IMR-90 (cell line): ENCODE data around the gene NAB2. TPM values are rescaled to one million over a fixed set of nuclear protein-coding genes. Genes with fewer than 3 reads are reported as not detected.

ENCODE experiments used
- ATAC-seq: fragments of 200-7000 bp; cut with Tn5 transposase; 2 replicates; pipeline ENCODE4 v1.9.1; 2020; ENCODE audit warnings: low read depth, mild to moderate bottlenecking, moderate library complexity
- BruUV-seq: library from RNA; stranded (reverse); fragments of 400-500 nt; replicated peaks from 2 replicates; lab custom pipeline; 2021; lab: Mats Ljungman, UMichigan
- CTCF ChIA-PET: fragments of 300-600 bp; formaldehyde crosslinking; extraction: SDS; loops from one replicate; lab custom pipeline; 2021; ENCODE audit warnings: antibody characterized with exemption; lab: Yijun Ruan, JAX
- POLR2A ChIA-PET: fragments of 300-600 bp; sonication (Branson Sonifier 250); formaldehyde crosslinking; loops from one replicate; lab custom pipeline; 2022; ENCODE audit warnings: antibody characterized with exemption; ENCODE audit not compliant: unreplicated experiment; lab: Charles Lee
- DNase-seq: peaks from one replicate; pipeline ENCODE4 v3.0.0; 2013
- H2AFZ ChIP-seq: replicated peaks from 2 replicates; pipeline ENCODE3; 2013; ENCODE audit warnings: low read length, mild to moderate bottlenecking; ENCODE audit not compliant: poor library complexity
- H2AK5ac ChIP-seq: 2 replicates; pipeline ENCODE4 v1.6.1; 2013; ENCODE audit warnings: low read depth, low read length, inconsistent platforms
- H2AK9ac ChIP-seq: replicated peaks from 2 replicates; pipeline ENCODE3; 2013; ENCODE audit warnings: mild to moderate bottlenecking, low read depth, low read length, moderate library complexity; ENCODE audit not compliant: poor library complexity
- H2BK120ac ChIP-seq: 2 replicates; pipeline ENCODE4 v1.6.1; 2013; ENCODE audit warnings: low read depth, low read length, inconsistent platforms
- H2BK15ac ChIP-seq: 3 replicates; pipeline ENCODE4 v1.6.1; 2013; ENCODE audit warnings: low read depth, low read length, inconsistent platforms
- H2BK20ac ChIP-seq: 2 replicates; pipeline ENCODE4 v1.6.1; 2013; ENCODE audit warnings: low read depth, mild to moderate bottlenecking, inconsistent platforms, low read length, moderate library complexity
- H2BK5ac ChIP-seq: 2 replicates; pipeline ENCODE4 v1.6.1; 2013; ENCODE audit warnings: mild to moderate bottlenecking, low read depth, low read length, inconsistent platforms; ENCODE audit not compliant: poor library complexity, severe bottlenecking
- H3K14ac ChIP-seq: replicated peaks from 2 replicates; pipeline ENCODE4 v1.6.1; 2013; ENCODE audit warnings: low read depth, low read length, inconsistent platforms
- H3K18ac ChIP-seq: 2 replicates; pipeline ENCODE4 v1.6.1; 2013; ENCODE audit warnings: low read depth, low read length, control low read depth
- H3K23ac ChIP-seq: 2 replicates; pipeline ENCODE4 v1.6.1; 2013; ENCODE audit warnings: low read depth, low read length, inconsistent platforms
- H3K27ac ChIP-seq: 2 replicates; pipeline ENCODE4 v1.5.1; 2013; ENCODE audit warnings: mild to moderate bottlenecking, control low read depth, low read length; ENCODE audit not compliant: insufficient read depth
- H3K27me3 ChIP-seq: 2 replicates; pipeline ENCODE4 v1.6.1; 2013; ENCODE audit warnings: low read length; ENCODE audit not compliant: control insufficient read depth, insufficient read depth
- H3K36me3 ChIP-seq: 2 replicates; pipeline ENCODE4 v1.6.1; 2013; ENCODE audit warnings: low read length, mixed read lengths; ENCODE audit not compliant: control insufficient read depth, insufficient read depth
- H3K4ac ChIP-seq: 2 replicates; pipeline ENCODE4 v1.6.1; 2013; ENCODE audit warnings: low read depth, low read length, inconsistent platforms
- H3K4me1 ChIP-seq: 2 replicates; pipeline ENCODE4 v1.6.1; 2013; ENCODE audit warnings: low read length, mixed read lengths; ENCODE audit not compliant: control insufficient read depth, insufficient read depth
- H3K4me2 ChIP-seq: 2 replicates; pipeline ENCODE4 v1.6.1; 2013; ENCODE audit warnings: low read depth, mild to moderate bottlenecking, control low read depth, low read length, moderate library complexity
- H3K4me3 ChIP-seq: 2 replicates; pipeline ENCODE4 v1.5.1; 2013; ENCODE audit warnings: low read depth, mild to moderate bottlenecking, control low read depth, low read length, moderate library complexity; ENCODE audit not compliant: insufficient read depth
- H3K56ac ChIP-seq: 2 replicates; pipeline ENCODE4 v1.6.1; 2013; ENCODE audit warnings: low read length, inconsistent platforms; ENCODE audit not compliant: insufficient read depth; ENCODE audit errors: extremely low read depth
- H3K79me1 ChIP-seq, 2 experiments: 2 replicates each; pipeline ENCODE4 v1.6.1; 2013; ENCODE audit warnings: low read length in 2 of 2, inconsistent platforms in 1 of 2, low read depth in 1 of 2
- H3K9ac ChIP-seq: 2 replicates; pipeline ENCODE4 v1.6.1; 2013; ENCODE audit warnings: low read depth, low read length, control low read depth
- H3K9me1 ChIP-seq: 2 replicates; pipeline ENCODE4 v1.6.1; 2013; ENCODE audit warnings: low read length, inconsistent platforms; ENCODE audit not compliant: insufficient read depth
- H3K9me3 ChIP-seq: 2 replicates; pipeline ENCODE4 v1.6.1; 2013; ENCODE audit warnings: low read length; ENCODE audit not compliant: control insufficient read depth, insufficient read depth
- H4K20me1 ChIP-seq: 2 replicates; pipeline ENCODE4 v1.6.1; 2013; ENCODE audit warnings: low read length, inconsistent platforms; ENCODE audit not compliant: insufficient read depth
- H4K5ac ChIP-seq: 2 replicates; pipeline ENCODE4 v1.6.1; 2013; ENCODE audit warnings: mild to moderate bottlenecking, low read depth, low read length, control low read depth
- H4K8ac ChIP-seq, 2 experiments: 2 replicates each; pipeline ENCODE4 v1.6.1; 2013; ENCODE audit warnings: low read depth in 2 of 2, low read length in 2 of 2, control low read depth in 1 of 2, inconsistent platforms in 1 of 2
- H4K91ac ChIP-seq: 2 replicates; pipeline ENCODE4 v1.6.1; 2013; ENCODE audit warnings: low read depth, low read length, inconsistent platforms; ENCODE audit not compliant: insufficient read depth
- CTCF ChIP-seq: conservative IDR thresholded peaks from 2 replicates; pipeline ENCODE4 v1.5.1; 2012; ENCODE audit warnings: mild to moderate bottlenecking, low read depth, low read length, improper control_type of control experiment
- FOS ChIP-seq: fragments of 150-350 bp; IDR thresholded peaks from 2 replicates; pipeline ENCODE4 v1.6.1; 2016; ENCODE audit warnings: low read depth, low read length
- MAFK ChIP-seq: IDR thresholded peaks from 2 replicates; pipeline ENCODE4 v1.6.1; 2012; ENCODE audit warnings: low read depth, low read length, improper control_type of control experiment
- MAZ ChIP-seq: IDR thresholded peaks from 2 replicates; pipeline ENCODE4 v1.6.1; 2012; ENCODE audit warnings: low read depth, mild to moderate bottlenecking, low read length, improper control_type of control experiment, moderate library complexity, borderline replicate concordance
- MXI1 ChIP-seq: IDR thresholded peaks from 2 replicates; pipeline ENCODE4 v1.6.1; 2012; ENCODE audit warnings: low read depth, mild to moderate bottlenecking, low read length, moderate library complexity, borderline replicate concordance
- NFE2L2 ChIP-seq: fragments of 150-350 bp; IDR thresholded peaks from 2 replicates; pipeline ENCODE4 v1.6.1; 2016; ENCODE audit warnings: low read depth, mild to moderate bottlenecking, low read length
- POLR2A ChIP-seq: IDR thresholded peaks from 2 replicates; pipeline ENCODE4 v1.6.1; 2012; ENCODE audit warnings: mild to moderate bottlenecking, low read depth, low read length
- RAD21 ChIP-seq: IDR thresholded peaks from 2 replicates; pipeline ENCODE4 v1.6.1; 2012; ENCODE audit warnings: low read length, improper control_type of control experiment
- RCOR1 ChIP-seq: IDR thresholded peaks from 2 replicates; pipeline ENCODE4 v1.6.1; 2012; ENCODE audit warnings: mild to moderate bottlenecking, low read length, improper control_type of control experiment; ENCODE audit not compliant: insufficient replicate concordance
- WGBS, 2 experiments: methylation state at CpG; one replicate each; pipeline versions ENCODE4 v1.1.5 to v1.1.7; 2013; ENCODE audit warnings: missing lambda C conversion rate in 2 of 2; ENCODE audit not compliant: insufficient read length in 1 of 2; ENCODE audit errors: extremely low coverage in 2 of 2; 5-methylcytosine and 5-hydroxymethylcytosine counted together
- dilution Hi-C: fragments of 300-500 bp; cut with HindIII; formaldehyde crosslinking; loops from one replicate; pipeline ENCODE4 v1.14.3; 2018; ENCODE audit warnings: low sequenced_read_pairs; ENCODE audit not compliant: unreplicated experiment
- in situ Hi-C: fragments of 300-500 bp; cut with MboI; formaldehyde crosslinking; loops from 3 replicates; pipeline ENCODE4 v1.14.3; 2019; ENCODE audit warnings: low sequenced_read_pairs, inconsistent platforms, mixed read lengths
- intact Hi-C: fragments of 100-400 bp; cut with micrococcal nuclease; formaldehyde crosslinking; loops from 2 replicates; pipeline ENCODE4 v1.10.0; 2022
- polyA plus RNA-seq, 3 experiments: library from polyadenylated mRNA; depleted of rRNA; stranded (reverse); fragments of >200 nt; gene quantifications; 2 replicates each; pipeline ENCODE4 v1.2.3, GENCODE V29; 2012; ENCODE audit warnings: low replicate concordance in 1 of 3
- total RNA-seq: library from RNA; depleted of rRNA; stranded (reverse); fragments of >200 nt; gene quantifications from 2 replicates; pipeline ENCODE4 v1.2.3, GENCODE V29; 2012
- TF ChIP-seq, protein P1 (sequence below): fragments of 150-350 bp; IDR thresholded peaks from 2 replicates; pipeline ENCODE4 v1.6.1; 2016; ENCODE audit warnings: low read depth, mild to moderate bottlenecking, low read length, moderate library complexity, borderline replicate concordance
- TF ChIP-seq, protein P2 (sequence below): fragments of 150-350 bp; IDR thresholded peaks from 2 replicates; pipeline ENCODE4 v1.6.1; 2017; ENCODE audit warnings: mild to moderate bottlenecking, antibody characterized with exemption, low read length, low read depth

The NAB2 gene
- total and polyA plus RNA-seq, 2 of the 4 experiments (the other 2 are of a cell fraction), result 65.1 to 68.8 TPM

GRCh38 chr12:57127101-57127725, 38.3 kb downstream of the NAB2 start:
- Histone ChIP-seq H2BK120ac (peak overlapping the region; percentile 40; the same call in 1 of the 2 replicates), H3K9me3 (no peaks in the 10 kb centered on the region; the same call in 1 of the 2 replicates), H2AK5ac (peak overlapping the region; percentile 79), H3K9ac (peak overlapping the region; percentile 69), H3K23ac (0 out of 2 replicates have a peak overlapping the region, but pooled peaks have one; percentile 19), H3K36me3 (peaks cover 10% of the 10 kb centered on the region; the same call in 1 of the 2 replicates), H4K20me1 (peaks cover 27% of the 10 kb centered on the region), H4K5ac (no peak overlapping the region; the same call in 1 of the 2 replicates), H3K27ac (peak overlapping the region; percentile 72), H2AK9ac (peak overlapping the region; percentile 86), H2BK5ac (peak overlapping the region; percentile 56), H3K4me2 (peak overlapping the region; percentile 72), H3K79me1 (peaks cover 7 to 30% of the 10 kb centered on the region in 2 experiments; a peak in 3 of 4 replicates), H2BK15ac (no peak overlapping the region; the same call in 2 of the 3 replicates), H3K14ac (peak overlapping the region; percentile 54; the same call in 1 of the 2 replicates), H4K8ac (peak overlapping the region; percentile 5 to 46; a peak in 2 of 4 replicates), H3K27me3 (no peaks in the 10 kb centered on the region), H2BK20ac (no peak overlapping the region; the same call in 1 of the 2 replicates), H4K91ac (no peak overlapping the region; the same call in 1 of the 2 replicates), H3K4me1 (peaks cover 10% of the 10 kb centered on the region), H3K9me1 (peaks cover 6% of the 10 kb centered on the region), H2AFZ (peak overlapping the region; percentile 97), H3K4ac (peak overlapping the region; percentile 59), H3K18ac (peak overlapping the region; percentile 26; the same call in 1 of the 2 replicates), H3K4me3 (peak overlapping the region; percentile 90), H3K56ac (peak overlapping the region; percentile 42)
- ChIA-PET CTCF (interaction anchor here (0.7 to 1.7 kb wide), 5 partner anchors 15 to 49 kb away, joined by 3 to 7 read pairs (median 3); partner anchors contain the start of gene STAT6), POLR2A (interaction anchor here (0.7 to 2.1 kb wide), 4 partner anchors 11 to 45 kb away, joined by 3 to 12 read pairs (median 3); partner anchors contain the start of gene STAT6)
- dilution Hi-C loops (no loop called here), intact Hi-C loops (no loop called here), in situ Hi-C loops (no loop called here)
- no peak for DNase-seq
- WGBS, 2 experiments, result 12% methylated on average over 9 of the region's 26 CpGs; no CpG with 5 or more reads in 1 of the 2 experiments
- 0 out of 2 replicates have a peak, but pooled peaks have one; percentile 5 for TF ChIP-seq RAD21
- no peak for TF ChIP-seq NFE2L2
- TF ChIP-seq CTCF, result 0 out of 2 replicates have a peak, but pooled peaks have one; percentile 21
- no peak for TF ChIP-seq RCOR1
- TF ChIP-seq MAFK, result no peak
- TF ChIP-seq FOS, result 0 out of 2 replicates have a peak, but pooled peaks have one; percentile 17
- TF ChIP-seq, protein P1, sequence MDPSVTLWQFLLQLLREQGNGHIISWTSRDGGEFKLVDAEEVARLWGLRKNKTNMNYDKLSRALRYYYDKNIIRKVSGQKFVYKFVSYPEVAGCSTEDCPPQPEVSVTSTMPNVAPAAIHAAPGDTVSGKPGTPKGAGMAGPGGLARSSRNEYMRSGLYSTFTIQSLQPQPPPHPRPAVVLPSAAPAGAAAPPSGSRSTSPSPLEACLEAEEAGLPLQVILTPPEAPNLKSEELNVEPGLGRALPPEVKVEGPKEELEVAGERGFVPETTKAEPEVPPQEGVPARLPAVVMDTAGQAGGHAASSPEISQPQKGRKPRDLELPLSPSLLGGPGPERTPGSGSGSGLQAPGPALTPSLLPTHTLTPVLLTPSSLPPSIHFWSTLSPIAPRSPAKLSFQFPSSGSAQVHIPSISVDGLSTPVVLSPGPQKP, result no peak
- TF ChIP-seq, protein P2, sequence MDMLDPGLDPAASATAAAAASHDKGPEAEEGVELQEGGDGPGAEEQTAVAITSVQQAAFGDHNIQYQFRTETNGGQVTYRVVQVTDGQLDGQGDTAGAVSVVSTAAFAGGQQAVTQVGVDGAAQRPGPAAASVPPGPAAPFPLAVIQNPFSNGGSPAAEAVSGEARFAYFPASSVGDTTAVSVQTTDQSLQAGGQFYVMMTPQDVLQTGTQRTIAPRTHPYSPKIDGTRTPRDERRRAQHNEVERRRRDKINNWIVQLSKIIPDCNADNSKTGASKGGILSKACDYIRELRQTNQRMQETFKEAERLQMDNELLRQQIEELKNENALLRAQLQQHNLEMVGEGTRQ, result no peak
- TF ChIP-seq POLR2A, result no peak
- no peak for TF ChIP-seq MXI1
- TF ChIP-seq MAZ, result no peak
- BruUV-seq, result no TSS peak
- no peak for ATAC-seq
